CD4-positive, alpha-beta T cell (primary cell): ENCODE data around the gene AGAP1. TPM values are rescaled to one million over a fixed set of nuclear protein-coding genes. Genes with fewer than 3 reads are reported as not detected.

ENCODE experiments used
- ATAC-seq: fragments of 200-7000 bp; cut with Tn5 transposase; one replicate; pipeline ENCODE4 v1.10.0; 2022; ENCODE audit warnings: mild to moderate bottlenecking; ENCODE audit not compliant: poor library complexity
- CTCF ChIA-PET: fragments of 350-600 bp; sonication (Branson Sonifier 250); formaldehyde crosslinking; loops from one replicate; lab custom pipeline; 2021; ENCODE audit warnings: antibody characterized with exemption, inconsistent platforms; lab: Charles Lee
- POLR2A ChIA-PET: fragments of 350-600 bp; sonication (Branson Sonifier 250); formaldehyde crosslinking; loops from one replicate; lab custom pipeline; 2021; ENCODE audit warnings: antibody characterized with exemption, inconsistent platforms; lab: Charles Lee
- DNase-seq, 14 experiments: peaks; one replicate each; pipeline ENCODE4 v3.0.0-alpha.2; 2013 to 2020; ENCODE audit warnings: mixed read lengths in 2 of 14
- H3K27ac ChIP-seq, 2 donors: one replicate each; pipeline versions ENCODE4 v1.5.1 to v1.7.0; 2013; ENCODE audit warnings: low read length in 2 of 2, low read depth in 1 of 2, mild to moderate bottlenecking in 1 of 2
- H3K27me3 ChIP-seq, 2 experiments: 1 replicate in 1 of 2; 2 replicates in 1 of 2; pipeline versions ENCODE4 v1.6.1 to v1.7.0; 2013; ENCODE audit warnings: low read length in 2 of 2, control low read depth in 1 of 2, mild to moderate bottlenecking in 1 of 2, moderate library complexity in 1 of 2; ENCODE audit not compliant: insufficient read depth in 2 of 2, control insufficient read depth in 1 of 2
- H3K36me3 ChIP-seq: one replicate; pipeline ENCODE4 v1.6.1; 2013; ENCODE audit warnings: low read length, control low read depth; ENCODE audit not compliant: insufficient read depth
- H3K4me1 ChIP-seq: one replicate; pipeline ENCODE4 v1.6.1; 2013; ENCODE audit warnings: low read length, control low read depth; ENCODE audit not compliant: insufficient read depth
- H3K4me3 ChIP-seq: one replicate; pipeline ENCODE4 v1.5.1; 2013; ENCODE audit warnings: mild to moderate bottlenecking, low read length, moderate library complexity
- H3K9me3 ChIP-seq, 2 experiments: 1 replicate in 1 of 2; 2 replicates in 1 of 2; pipeline versions ENCODE4 v1.6.1 to v1.7.0; 2013; ENCODE audit warnings: low read length in 2 of 2, mild to moderate bottlenecking in 2 of 2, control low read depth in 1 of 2, moderate library complexity in 1 of 2; ENCODE audit not compliant: control insufficient read depth in 1 of 2, insufficient read depth in 1 of 2
- H3K27ac Mint-ChIP-seq: one replicate; pipeline ENCODE4 v1.8.0; 2020; ENCODE audit warnings: mixed read lengths
- H3K27me3 Mint-ChIP-seq: one replicate; pipeline ENCODE4 v1.8.0; 2021; ENCODE audit warnings: mixed read lengths
- H3K36me3 Mint-ChIP-seq: one replicate; pipeline ENCODE4 v1.8.0; 2021; ENCODE audit warnings: low read depth, mixed read lengths
- H3K4me1 Mint-ChIP-seq: one replicate; pipeline ENCODE4 v1.8.0; 2021; ENCODE audit warnings: low read depth, mixed read lengths
- H3K4me3 Mint-ChIP-seq: one replicate; pipeline ENCODE4 v1.8.0; 2020; ENCODE audit warnings: mild to moderate bottlenecking, mixed read lengths
- H3K9me3 Mint-ChIP-seq: one replicate; pipeline ENCODE4 v1.8.0; 2020; ENCODE audit warnings: mixed read lengths
- intact Hi-C, 2 experiments: fragments of 100-400 bp; cut with DNase I in 1 of 2; cut with micrococcal nuclease in 1 of 2; formaldehyde crosslinking; loops; one replicate each; pipeline versions ENCODE4 v1.15.1 to v1.9.0; 2023 to 2025; cut with DNase I, micrococcal nuclease
- total RNA-seq, 174 experiments: library from RNA in 2 of 174; stranded (reverse) in 2 of 174; gene quantifications; one replicate each; pipeline ENCODE4 v1.2.3 and lab custom pipeline; 2021 to 2026
- TF ChIP-seq, protein P1 (sequence below): fragments of 200-600 bp; IDR thresholded peaks from one replicate; pipeline ENCODE4 v1.8.0; 2022; ENCODE audit warnings: antibody characterized with exemption, mild to moderate bottlenecking

Gene AGAP1
- total RNA-seq, 2 experiments from 2014 or later: 2.6 to 3.1 TPM

DNA sequence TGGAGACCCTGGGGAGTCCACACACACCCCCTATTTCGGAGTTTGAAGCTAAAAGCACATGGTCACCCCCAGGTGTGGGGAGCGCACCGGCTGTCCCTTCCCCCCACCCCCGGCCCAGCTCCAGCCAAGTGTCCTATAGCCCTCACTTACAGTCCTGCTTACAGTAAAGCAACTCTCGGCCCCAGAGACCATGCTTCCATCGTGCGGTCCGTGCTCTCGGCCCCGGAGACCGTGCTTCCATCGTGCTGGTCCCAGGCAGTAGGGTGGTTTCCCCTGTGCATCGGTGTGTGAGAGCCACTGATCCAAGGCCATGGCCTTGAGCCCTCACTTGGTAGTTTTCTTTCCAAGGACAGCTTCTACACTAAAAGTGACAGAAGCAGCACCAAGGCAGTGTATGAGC, 625.6 kb downstream of the AGAP1 start:
- ATAC-seq (no peak), DNase-seq (no peak)
- peaks cover 5 to 6% of the 10 kb centered on the region in 2 experiments for H3K27me3 ChIP-seq
- Mint-ChIP-seq H3K9me3 (no peaks in the 10 kb centered on the region), H3K27ac (no peak overlapping the region), H3K27me3 (peaks cover 40% of the 10 kb centered on the region), H3K4me1 (no peaks in the 10 kb centered on the region), H3K4me3 (no peak overlapping the region), H3K36me3 (no peaks in the 10 kb centered on the region)
- TF ChIP-seq, protein P1, sequence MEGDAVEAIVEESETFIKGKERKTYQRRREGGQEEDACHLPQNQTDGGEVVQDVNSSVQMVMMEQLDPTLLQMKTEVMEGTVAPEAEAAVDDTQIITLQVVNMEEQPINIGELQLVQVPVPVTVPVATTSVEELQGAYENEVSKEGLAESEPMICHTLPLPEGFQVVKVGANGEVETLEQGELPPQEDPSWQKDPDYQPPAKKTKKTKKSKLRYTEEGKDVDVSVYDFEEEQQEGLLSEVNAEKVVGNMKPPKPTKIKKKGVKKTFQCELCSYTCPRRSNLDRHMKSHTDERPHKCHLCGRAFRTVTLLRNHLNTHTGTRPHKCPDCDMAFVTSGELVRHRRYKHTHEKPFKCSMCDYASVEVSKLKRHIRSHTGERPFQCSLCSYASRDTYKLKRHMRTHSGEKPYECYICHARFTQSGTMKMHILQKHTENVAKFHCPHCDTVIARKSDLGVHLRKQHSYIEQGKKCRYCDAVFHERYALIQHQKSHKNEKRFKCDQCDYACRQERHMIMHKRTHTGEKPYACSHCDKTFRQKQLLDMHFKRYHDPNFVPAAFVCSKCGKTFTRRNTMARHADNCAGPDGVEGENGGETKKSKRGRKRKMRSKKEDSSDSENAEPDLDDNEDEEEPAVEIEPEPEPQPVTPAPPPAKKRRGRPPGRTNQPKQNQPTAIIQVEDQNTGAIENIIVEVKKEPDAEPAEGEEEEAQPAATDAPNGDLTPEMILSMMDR: no peak
- no peaks in the 10 kb centered on the region for H3K4me1 ChIP-seq
- no peak overlapping the region for H3K27ac ChIP-seq
- no peak overlapping the region for H3K4me3 ChIP-seq
- no peaks in the 10 kb centered on the region for H3K36me3 ChIP-seq
- intact Hi-C loops: no loop called here
- ChIA-PET POLR2A (no interaction called here), CTCF (no interaction called here)
- peaks cover 0 to 5% of the 10 kb centered on the region in 2 experiments for H3K9me3 ChIP-seq

DNA sequence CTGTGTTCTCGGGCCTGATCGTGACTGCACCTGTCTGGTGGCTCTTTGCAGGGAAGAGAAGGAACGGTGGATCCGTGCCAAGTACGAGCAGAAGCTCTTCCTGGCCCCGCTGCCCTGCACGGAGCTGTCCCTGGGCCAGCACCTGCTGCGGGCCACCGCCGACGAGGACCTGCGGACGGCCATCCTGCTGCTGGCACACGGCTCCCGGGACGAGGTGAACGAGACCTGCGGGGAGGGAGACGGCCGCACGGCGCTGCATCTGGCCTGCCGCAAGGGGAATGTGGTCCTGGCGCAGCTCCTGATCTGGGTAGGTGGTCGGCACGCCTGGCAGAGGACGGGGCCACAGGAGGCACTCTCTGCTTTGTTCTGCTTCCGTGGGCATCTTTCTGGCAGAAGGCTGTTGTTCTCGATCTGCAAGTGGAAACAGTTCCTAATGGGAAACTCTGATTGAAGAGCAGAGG, 626.3 kb downstream of the AGAP1 start:
- CTCF ChIA-PET: no interaction called here
- Mint-ChIP-seq H3K4me3 (no peak overlapping the region), H3K4me1 (no peaks in the 10 kb centered on the region), H3K27ac (no peak overlapping the region), H3K27me3 (peaks cover 40% of the 10 kb centered on the region), H3K9me3 (no peaks in the 10 kb centered on the region), H3K36me3 (no peaks in the 10 kb centered on the region)
- no peaks in the 10 kb centered on the region for H3K4me1 ChIP-seq
- POLR2A ChIA-PET: no interaction called here
- DNase-seq (no peak), ATAC-seq (no peak)
- peaks cover 5 to 6% of the 10 kb centered on the region in 2 experiments for H3K27me3 ChIP-seq
- TF ChIP-seq, protein P1: no peak
- H3K36me3 ChIP-seq: no peaks in the 10 kb centered on the region
- intact Hi-C loops: no loop called here
- H3K4me3 ChIP-seq: no peak overlapping the region
- no peak overlapping the region for H3K27ac ChIP-seq
- H3K9me3 ChIP-seq: peaks cover 0 to 5% of the 10 kb centered on the region in 2 experiments

DNA sequence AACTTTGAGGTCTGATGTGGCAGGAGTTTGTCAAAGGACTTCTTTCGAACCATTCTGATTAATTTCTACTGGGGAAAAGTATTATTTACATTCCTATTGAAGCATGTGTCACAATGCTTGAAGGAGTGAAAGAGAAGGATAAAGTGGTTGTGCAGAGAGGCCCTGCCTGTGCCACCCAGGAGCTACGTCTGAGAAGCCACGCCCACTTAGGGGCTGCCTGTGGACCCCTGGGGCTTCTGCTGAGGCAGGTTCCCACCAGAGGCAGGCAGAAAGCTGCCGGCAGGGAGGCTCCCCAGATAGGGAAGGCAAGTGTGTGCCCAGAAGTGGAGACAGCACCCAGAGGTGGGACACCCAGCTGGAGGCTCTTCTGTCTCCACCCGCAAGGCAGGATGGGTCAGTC, 627.0 kb downstream of the AGAP1 start:
- CTCF ChIA-PET: no interaction called here
- Mint-ChIP-seq H3K27me3 (peaks cover 40% of the 10 kb centered on the region), H3K9me3 (no peaks in the 10 kb centered on the region), H3K4me3 (no peak overlapping the region), H3K27ac (no peak overlapping the region), H3K36me3 (no peaks in the 10 kb centered on the region), H3K4me1 (no peaks in the 10 kb centered on the region)
- POLR2A ChIA-PET: no interaction called here
- Histone ChIP-seq H3K27ac (no peak overlapping the region), H3K27me3 (peaks cover 5 to 6% of the 10 kb centered on the region in 2 experiments), H3K4me1 (no peaks in the 10 kb centered on the region), H3K9me3 (peaks cover 0 to 5% of the 10 kb centered on the region in 2 experiments), H3K4me3 (no peak overlapping the region), H3K36me3 (no peaks in the 10 kb centered on the region)
- TF ChIP-seq, protein P1: no peak
- intact Hi-C loops: no loop called here
- DNase-seq (no peak), ATAC-seq (no peak)
